Activated naive CD4-positive, alpha-beta T cell treated with anti-CD3 and anti-CD28 coated beads, Interleukin-2, amount 50 U/mL, for 72 hours (primary cell): ENCODE data around the gene ENTPD3. TPM values are rescaled to one million over a fixed set of nuclear protein-coding genes. Genes with fewer than 3 reads are reported as not detected.

Experiments used
- ATAC-seq, 2 donors: fragments of 150-1000 bp; cut with Tn5 transposase; 2 replicates each; pipeline ENCODE4 v1.10.0; 2021; ENCODE audit warnings: mild to moderate bottlenecking in 2 of 2, moderate library complexity in 2 of 2
- DNase-seq, 2 donors: peaks; one replicate each; pipeline ENCODE4 v3.0.0; 2021 to 2022; ENCODE audit warnings: low spot score in 2 of 2
- H3K27ac Mint-ChIP-seq, 2 donors: one replicate each; pipeline ENCODE4 v1.8.0; 2022; ENCODE audit warnings: mild to moderate bottlenecking in 2 of 2, mixed read lengths in 2 of 2
- H3K36me3 Mint-ChIP-seq, 2 donors: one replicate each; pipeline ENCODE4 v1.8.0; 2022; ENCODE audit warnings: mixed read lengths in 2 of 2
- H3K9me3 Mint-ChIP-seq, 2 donors: one replicate each; pipeline ENCODE4 v1.8.0; 2022; ENCODE audit warnings: mixed read lengths in 2 of 2
- total RNA-seq, 2 donors: library from RNA; stranded (reverse); gene quantifications; one replicate each; pipeline ENCODE4 v1.2.3, GENCODE V29; 2022

ENTPD3 gene, protein sequence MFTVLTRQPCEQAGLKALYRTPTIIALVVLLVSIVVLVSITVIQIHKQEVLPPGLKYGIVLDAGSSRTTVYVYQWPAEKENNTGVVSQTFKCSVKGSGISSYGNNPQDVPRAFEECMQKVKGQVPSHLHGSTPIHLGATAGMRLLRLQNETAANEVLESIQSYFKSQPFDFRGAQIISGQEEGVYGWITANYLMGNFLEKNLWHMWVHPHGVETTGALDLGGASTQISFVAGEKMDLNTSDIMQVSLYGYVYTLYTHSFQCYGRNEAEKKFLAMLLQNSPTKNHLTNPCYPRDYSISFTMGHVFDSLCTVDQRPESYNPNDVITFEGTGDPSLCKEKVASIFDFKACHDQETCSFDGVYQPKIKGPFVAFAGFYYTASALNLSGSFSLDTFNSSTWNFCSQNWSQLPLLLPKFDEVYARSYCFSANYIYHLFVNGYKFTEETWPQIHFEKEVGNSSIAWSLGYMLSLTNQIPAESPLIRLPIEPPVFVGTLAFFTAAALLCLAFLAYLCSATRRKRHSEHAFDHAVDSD
- not detected for total RNA-seq

DNA sequence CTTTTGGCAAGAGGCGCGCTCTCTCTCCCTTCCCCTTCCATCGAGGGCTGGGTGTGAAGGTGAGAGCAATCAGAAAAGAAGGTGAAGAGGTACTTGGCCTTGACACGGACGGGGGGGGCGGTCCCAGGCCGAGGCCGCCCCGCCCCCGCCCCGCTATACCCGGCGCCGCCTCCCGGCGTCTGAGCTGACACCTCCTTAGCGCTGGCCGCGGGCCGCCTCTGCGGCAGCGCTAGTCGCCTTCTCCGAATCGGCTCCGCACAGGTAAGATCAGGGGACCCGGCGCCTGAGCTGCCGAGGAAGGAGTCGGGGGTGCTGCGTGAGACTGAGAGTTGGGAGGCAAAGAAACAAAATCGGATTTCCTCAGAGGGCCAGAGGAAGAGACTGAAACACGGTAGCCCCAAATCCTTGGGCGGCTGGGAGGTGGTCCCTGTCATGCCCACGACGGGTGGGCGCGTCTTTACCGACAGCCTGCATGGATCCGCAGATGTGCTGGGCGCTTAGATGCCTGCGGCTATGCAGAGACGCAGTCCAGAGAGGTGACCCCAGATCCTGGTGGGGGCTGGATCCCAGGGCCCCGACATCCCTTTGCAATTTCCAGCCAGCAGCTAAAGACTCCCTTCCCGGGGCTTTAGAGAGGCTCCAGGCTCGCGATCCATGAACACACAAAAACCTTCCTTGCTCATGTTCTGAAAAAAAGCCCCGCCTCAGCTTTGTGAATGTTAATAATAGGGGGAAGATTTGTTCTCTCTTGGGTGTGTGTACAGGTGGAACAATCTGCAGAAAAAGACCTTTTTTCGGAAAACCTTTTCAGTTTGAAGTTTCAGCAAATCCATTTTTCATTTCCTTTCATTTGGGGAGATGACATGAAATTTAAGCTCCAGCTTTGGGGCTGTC lies at the start of gene ENTPD3:
Gene ENTPD3, plus strand, starts transcription at position 184 of the 894 bp plus-strand sequence. CDS start 874 bp downstream, outside the sequence.
- ATAC-seq (peak; percentile 59 to 91), DNase-seq (peak in 1 of 2 donors; percentile 18)
- peaks cover 0 to 13% of the 10 kb centered on the region in 2 donors for H3K36me3 Mint-ChIP-seq
- no peaks in the 10 kb centered on the region for H3K9me3 Mint-ChIP-seq
- no peak within 1 kb of the TSS for H3K27ac Mint-ChIP-seq

DNA sequence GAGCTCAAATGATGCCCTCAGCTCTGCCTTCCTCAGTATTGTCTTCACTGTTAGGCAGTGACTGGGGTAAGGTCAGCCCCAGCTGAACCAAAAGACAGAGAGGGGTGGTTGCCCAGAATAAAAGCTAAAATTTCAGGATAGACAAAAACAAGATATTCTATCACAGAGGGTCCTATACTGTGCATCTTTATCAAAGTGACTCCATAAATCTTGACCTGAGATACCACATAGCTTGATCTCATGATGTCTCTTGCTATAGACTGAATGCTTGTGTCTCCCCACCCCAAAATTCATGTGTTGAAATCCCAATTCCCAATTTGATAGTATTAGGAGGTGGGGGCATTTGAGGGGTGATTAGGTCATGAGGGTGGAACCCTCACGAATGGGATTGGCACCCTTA lies 47.1 kb upstream of the ENTPD3 start:
- Mint-ChIP-seq H3K9me3 (no peaks in the 10 kb centered on the region), H3K36me3 (no peaks in the 10 kb centered on the region), H3K27ac (no peak overlapping the region)
- DNase-seq (no peak), ATAC-seq (no peak)

DNA sequence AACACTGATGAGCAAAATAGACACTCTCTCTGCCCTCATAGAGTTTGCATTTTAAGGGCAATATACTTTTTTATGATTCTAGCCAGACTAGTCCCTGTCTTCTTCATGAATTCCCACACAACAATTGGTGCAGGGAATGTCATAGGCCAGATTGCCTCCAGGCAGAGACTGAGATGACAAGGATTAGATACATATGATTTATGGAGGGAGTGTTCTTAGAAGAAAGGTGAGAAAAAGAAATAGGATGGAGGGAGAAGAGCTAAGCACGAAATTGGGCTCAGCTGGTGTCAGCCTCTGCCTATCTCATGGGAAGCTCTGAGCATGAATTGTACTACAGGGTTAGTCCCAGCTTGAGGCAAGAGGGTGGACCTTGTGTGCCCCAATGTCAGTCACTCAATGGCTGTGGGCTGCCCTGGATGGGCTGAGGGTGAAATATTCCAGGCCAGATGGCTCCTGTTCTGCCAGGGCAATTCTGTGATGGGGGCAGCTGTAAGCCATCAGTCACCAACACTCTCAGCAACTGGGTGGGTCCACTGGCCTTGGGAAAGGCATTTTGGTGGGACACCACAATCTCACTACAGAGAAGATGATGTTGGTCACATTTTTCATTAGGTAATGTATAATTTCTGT lies 46.3 kb upstream of the ENTPD3 start:
- no peak for ATAC-seq
- Mint-ChIP-seq H3K36me3 (no peaks in the 10 kb centered on the region), H3K27ac (no peak overlapping the region), H3K9me3 (no peaks in the 10 kb centered on the region)
- no peak for DNase-seq

DNA sequence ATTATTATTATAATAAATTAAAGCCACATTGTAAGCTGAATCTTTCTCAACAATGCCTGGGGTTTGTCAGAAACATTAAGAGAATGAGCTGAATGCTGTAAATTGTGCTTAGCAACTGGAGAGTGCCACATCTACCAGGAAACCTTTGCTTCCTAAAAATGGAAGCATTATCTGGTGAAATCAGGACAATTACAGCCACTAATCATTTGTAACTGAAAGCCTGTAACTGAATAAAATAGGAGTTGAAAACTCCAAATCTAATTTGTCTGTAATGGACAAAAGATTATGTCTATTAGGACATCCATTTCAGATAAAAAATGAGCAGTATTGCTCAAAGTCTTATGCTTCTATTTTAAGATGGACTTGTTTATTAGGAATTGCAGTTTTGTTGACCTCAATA lies 45.3 kb upstream of the ENTPD3 start:
- Mint-ChIP-seq H3K36me3 (no peaks in the 10 kb centered on the region), H3K9me3 (no peaks in the 10 kb centered on the region), H3K27ac (no peak overlapping the region)
- DNase-seq: no peak
- ATAC-seq: no peak

DNA sequence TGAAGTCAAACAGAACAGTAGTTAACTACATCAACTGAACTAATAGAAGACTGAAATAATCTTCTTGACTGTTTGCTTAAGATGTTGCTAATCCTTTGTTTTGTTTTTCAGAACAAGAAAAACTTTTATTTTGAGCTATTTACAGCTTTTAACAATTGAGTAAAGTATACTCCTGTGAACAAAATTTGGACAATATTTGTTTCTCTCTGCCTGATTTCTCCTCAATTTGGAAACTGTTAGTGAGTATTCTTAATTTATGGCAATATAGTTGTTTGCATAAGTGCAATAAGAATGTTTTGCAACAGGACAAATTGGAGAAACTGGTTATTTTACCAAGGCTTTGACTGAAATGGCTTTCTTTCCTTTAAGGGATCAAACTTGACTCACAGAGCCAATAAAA lies 36.5 kb upstream of the ENTPD3 start:
- DNase-seq (no peak), ATAC-seq (no peak)
- H3K36me3 Mint-ChIP-seq: peaks cover 13 to 15% of the 10 kb centered on the region in 2 donors
- H3K9me3 Mint-ChIP-seq: peaks cover 11% of the 10 kb centered on the region in 2 donors
- no peak overlapping the region for H3K27ac Mint-ChIP-seq

DNA sequence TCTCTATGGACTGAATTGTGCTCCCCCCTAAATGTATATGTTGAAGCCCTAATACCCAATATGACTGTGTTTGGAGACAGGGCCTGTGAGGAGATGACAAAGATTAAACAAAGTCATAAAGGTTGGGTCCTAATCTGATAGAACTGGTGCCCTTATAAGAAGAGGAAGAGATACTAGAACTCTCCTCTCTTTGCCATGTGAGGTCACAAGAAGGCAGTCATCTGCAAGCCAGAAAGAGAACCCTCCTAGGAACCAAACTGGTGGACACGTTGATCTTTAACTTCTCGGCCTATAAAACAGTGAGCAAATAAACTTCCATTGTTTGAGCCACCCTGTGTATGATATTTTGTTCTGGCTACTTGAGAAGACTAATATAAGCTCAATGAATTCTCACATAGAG lies 31.6 kb upstream of the ENTPD3 start:
- H3K36me3 Mint-ChIP-seq: peaks cover 13 to 15% of the 10 kb centered on the region in 2 donors

DNA sequence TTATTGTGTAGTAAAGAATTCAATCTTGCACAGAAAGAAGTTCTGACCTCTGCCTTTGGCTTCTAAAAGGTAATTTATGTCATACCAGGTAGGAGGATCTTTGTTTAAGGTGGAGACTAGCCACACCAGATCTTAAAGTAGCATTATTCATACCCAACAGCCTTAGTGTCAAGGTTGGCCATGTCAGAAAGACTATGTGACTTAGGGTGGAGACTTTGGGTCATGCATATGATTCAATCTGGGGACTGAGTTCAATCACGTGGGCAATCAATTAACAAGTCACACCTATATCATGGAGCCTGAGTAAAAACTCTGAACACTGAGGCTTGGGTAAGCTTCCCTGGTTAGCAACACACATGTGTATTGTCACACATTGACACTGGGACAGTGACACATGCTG lies 28.5 kb upstream of the ENTPD3 start:
- ATAC-seq (no peak), DNase-seq (no peak)
- H3K27ac Mint-ChIP-seq: no peak overlapping the region
- no peaks in the 10 kb centered on the region for H3K9me3 Mint-ChIP-seq
- no peaks in the 10 kb centered on the region for H3K36me3 Mint-ChIP-seq

More for the DNA sequence above, 31.6 kb upstream of the ENTPD3 start:
- DNase-seq (no peak), ATAC-seq (no peak)
- H3K27ac Mint-ChIP-seq: no peak overlapping the region
- peaks cover 11% of the 10 kb centered on the region in 2 donors for H3K9me3 Mint-ChIP-seq

DNA sequence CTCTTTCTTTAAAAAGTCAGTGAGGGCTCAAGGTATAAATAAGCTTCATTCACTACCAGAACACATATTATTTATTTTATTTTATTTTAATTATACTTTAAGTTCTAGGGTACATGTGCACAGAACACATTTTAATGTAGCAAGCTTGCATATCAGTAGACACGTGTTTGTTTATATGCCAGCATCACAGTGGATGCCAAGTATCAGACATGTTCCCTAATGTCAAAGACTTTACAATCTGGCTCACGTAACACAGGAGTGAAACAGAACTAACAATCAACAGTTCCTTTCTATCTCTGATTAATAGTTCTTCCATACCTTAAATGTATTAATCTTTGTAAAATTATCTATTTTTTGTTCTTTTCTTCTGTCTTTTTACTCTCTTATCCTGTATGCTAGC lies 23.3 kb upstream of the ENTPD3 start:
- Mint-ChIP-seq H3K27ac (no peak overlapping the region), H3K36me3 (no peaks in the 10 kb centered on the region), H3K9me3 (no peaks in the 10 kb centered on the region)
- DNase-seq (no peak), ATAC-seq (no peak)

DNA sequence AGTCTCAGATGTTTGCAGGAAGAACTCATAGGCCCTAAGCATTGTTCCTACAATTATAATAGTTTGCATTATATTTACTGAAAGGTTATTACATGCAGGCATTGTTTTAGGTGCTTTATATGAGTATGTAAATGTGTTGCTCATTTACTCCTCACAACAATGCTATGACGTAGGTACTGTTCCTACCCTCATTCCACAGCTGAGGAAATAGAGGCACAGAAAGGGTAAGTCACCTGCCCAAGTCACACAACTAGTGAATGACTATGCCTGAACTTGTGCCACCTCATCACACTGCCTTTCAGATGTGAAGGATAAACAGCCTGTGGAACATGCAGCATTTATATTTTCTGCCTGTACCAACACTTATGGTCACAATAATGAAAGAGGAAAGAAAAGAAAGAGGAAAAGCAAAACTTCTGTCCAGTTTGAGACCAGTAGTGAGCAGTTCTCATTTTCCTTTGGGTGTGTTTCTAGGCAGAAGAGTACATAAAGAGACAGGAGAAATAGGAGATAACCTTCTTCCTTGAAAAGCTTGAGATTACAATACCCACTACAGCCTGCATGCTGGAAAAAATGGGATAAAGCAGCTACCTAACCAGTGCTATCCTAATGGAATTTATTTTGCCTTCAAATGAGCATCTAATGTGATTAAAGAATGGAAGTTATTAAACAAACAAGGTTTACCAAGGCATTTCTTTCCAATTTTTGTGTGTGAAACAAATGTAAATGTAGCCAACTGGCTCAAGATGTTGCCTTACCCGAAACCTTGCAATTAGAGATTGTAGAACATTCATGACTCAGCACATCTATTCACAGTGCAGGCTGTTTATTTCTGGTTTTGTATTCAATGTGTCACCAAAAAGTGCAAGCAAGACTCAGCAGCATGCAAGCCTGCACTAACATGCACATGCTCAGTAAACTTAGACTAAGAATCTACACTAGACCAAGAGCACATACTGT lies 20.5 kb upstream of the ENTPD3 start:
- Mint-ChIP-seq H3K36me3 (peaks cover 0 to 8% of the 10 kb centered on the region in 2 donors), H3K9me3 (no peaks in the 10 kb centered on the region), H3K27ac (no peak overlapping the region)
- DNase-seq (no peak), ATAC-seq (no peak)

DNA sequence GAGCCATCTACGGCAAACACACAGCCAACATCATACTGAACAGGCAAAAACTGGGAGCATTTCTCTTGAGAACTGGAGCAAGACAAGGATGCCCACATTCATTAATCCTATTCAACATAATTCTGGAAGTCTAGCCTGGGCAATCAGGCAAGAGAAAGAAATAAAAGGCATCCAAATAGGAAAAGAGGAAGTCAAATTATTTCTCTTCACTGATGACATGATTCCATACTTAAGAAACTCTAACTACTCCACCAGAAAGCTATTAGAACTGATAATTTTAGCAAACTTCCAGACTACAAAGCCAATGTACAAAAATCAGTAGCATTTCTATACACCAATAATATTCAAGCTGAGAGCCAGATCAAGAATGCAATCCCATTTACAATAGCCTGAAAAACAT lies 17.3 kb upstream of the ENTPD3 start:
- DNase-seq (no peak), ATAC-seq (no peak)
- Mint-ChIP-seq H3K27ac (no peak overlapping the region), H3K36me3 (peaks cover 0 to 8% of the 10 kb centered on the region in 2 donors), H3K9me3 (no peaks in the 10 kb centered on the region)

DNA sequence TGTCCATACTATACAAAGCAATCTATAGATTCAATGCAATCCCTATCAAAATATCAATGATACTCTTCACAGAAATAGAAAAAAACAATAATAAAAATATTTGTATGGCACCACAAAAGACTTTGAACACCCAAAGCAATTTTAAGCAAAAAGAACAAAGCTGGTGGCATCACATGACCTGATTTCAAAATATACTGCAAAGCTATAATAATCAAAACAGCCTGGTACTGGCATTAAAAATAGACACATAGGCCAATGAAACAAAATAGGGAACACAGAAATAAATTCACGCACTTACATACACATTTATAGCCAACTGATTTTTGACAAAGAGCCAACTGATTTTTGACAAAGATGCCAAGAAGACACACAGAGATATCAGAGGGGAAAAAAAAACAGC lies 9.2 kb upstream of the ENTPD3 start:
- no peak for DNase-seq
- Mint-ChIP-seq H3K36me3 (peaks cover 0 to 4% of the 10 kb centered on the region in 2 donors), H3K9me3 (peaks cover 5 to 9% of the 10 kb centered on the region in 2 donors), H3K27ac (no peak overlapping the region)
- no peak for ATAC-seq

DNA sequence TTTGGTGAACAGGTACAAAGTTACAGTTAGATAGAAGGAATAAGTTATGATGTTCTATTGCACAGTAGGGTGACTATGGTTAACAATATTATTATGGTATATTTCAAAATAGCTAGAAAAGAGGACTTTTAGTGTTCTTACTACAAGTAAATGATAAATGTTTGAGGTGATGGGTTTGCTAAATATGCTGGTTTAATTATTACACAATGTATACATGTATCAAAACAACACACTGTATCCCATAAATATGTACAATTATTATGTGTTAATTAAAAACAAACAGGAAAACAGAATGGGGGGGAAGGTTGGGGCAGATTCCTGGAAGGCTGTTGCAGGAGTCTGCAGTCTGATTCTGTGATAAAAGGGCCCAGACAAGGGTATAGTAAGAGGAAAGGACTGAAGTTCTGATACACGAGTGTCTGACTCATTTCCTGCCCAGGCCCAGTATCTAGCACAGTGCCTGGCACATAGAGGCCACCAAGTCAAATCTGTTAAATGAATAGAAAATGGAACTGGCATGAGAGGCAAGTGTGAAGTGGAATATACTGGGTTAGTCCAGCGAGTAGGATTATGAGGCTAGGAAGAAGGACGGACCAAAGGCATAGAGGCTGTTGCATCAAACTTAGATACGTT lies 7.2 kb upstream of the ENTPD3 start:
- no peak for DNase-seq
- ATAC-seq: peak; percentile 60 to 94
- H3K27ac Mint-ChIP-seq: no peak overlapping the region
- H3K36me3 Mint-ChIP-seq: peaks cover 0 to 4% of the 10 kb centered on the region in 2 donors
- H3K9me3 Mint-ChIP-seq: peaks cover 5 to 9% of the 10 kb centered on the region in 2 donors

DNA sequence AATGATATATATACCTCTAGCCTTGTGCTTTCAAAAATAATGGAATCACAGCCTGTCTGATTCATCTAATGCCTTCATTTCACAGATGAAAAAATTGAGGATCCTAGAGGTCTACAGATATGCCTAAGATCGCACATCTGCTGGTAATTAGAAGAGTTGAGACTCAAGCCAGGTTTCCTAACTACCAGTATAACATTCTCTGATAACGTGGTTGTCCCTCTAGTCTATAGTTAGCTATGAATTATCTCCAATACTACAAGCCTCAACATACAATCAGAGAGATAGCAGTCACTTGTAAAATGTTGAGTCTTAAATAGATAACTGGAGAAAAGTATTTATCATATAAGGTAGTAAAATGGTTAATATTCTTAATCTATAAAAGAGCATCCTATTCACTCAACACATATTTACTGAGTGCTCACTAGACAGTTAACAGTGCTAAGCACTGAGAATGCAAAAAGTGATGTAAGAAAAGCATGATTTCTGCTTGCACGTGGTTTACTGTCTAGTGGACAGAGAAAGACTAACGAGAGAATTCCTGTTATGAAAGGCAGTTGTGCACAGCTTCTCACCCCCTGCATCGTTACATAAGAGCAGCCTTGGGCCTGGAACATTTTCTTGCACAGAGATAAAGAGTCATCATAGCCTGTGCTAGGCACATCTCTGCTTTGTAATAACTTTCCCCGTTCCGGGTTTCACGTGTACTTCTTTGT lies 4.9 kb upstream of the ENTPD3 start:
- ATAC-seq (no peak), DNase-seq (no peak)
- Mint-ChIP-seq H3K27ac (no peak overlapping the region), H3K9me3 (peaks cover 0 to 4% of the 10 kb centered on the region in 2 donors), H3K36me3 (peaks cover 0 to 11% of the 10 kb centered on the region in 2 donors)

DNA sequence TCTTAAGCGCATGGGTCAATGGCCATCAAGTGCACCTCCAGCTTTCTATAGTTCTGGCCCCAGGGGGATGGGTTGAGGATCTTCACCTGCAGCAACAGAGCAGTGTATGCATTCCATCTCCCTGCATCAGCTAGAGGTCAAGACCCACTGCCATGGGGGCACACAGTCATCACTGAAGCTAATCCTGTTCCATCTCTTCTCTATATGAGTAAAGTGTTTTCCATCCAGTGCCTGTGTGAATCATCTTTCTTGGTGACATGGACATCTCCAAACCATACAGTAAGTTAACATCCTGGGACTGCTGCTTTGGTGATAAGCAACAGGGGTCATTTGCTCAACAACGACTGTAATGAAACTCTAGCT lies 4.4 kb upstream of the ENTPD3 start:
- DNase-seq (no peak), ATAC-seq (peak in 1 of 2 donors; percentile 42)
- no peak overlapping the region for H3K27ac Mint-ChIP-seq
- H3K36me3 Mint-ChIP-seq: peaks cover 0 to 11% of the 10 kb centered on the region in 2 donors
- H3K9me3 Mint-ChIP-seq: peaks cover 0 to 4% of the 10 kb centered on the region in 2 donors

DNA sequence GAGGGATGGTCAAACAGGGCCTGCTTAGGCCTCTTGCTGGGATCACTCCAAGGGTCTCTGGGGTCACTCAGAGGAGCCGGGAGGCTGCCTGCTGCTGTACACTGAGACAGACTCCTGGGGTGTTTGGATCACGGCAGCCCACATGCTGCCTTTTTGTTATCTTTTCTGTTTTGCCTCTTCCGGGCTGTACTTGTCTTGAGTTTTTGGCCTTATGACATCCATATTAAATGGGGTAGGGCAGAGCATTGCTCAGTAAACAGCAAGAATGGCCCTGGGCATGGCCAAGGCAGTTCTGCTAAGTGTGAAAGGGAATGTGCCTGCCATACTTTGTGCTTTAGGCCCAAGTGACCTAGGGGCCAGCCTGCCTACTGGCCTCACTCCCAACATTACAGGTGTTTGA lies 771 bp upstream of the ENTPD3 start:
- Mint-ChIP-seq H3K9me3 (no peaks in the 10 kb centered on the region), H3K27ac (no peak overlapping the region), H3K36me3 (peaks cover 0 to 7% of the 10 kb centered on the region in 2 donors)
- DNase-seq (no peak), ATAC-seq (no peak)
